Small intestine (tissue), 7 donors: ENCODE results near the gene FBXO7. TPM values are rescaled to one million over a fixed set of nuclear protein-coding genes. Genes with fewer than 3 reads are reported as not detected.

Experiments used
- DNase-seq, 2 donors: peaks; one replicate each; pipeline versions ENCODE4 v3.0.0 to v3.0.0-alpha.2; 2013
- FAIRE-seq: peaks from 2 replicates; lab custom pipeline; 2012; peaks lifted over from hg19 to GRCh38; lab: Jason Lieb, UNC
- H3K27ac ChIP-seq, 3 donors: one replicate each; pipeline ENCODE4 v1.5.1; 2013; ENCODE audit warnings: low read length in 2 of 3, mild to moderate bottlenecking in 2 of 3, control low read depth in 1 of 3, inconsistent platforms in 1 of 3, low read depth in 1 of 3, moderate library complexity in 1 of 3
- H3K27me3 ChIP-seq, 3 donors: one replicate each; pipeline ENCODE4 v1.6.1; 2013; ENCODE audit warnings: low read length in 3 of 3, inconsistent platforms in 1 of 3; ENCODE audit not compliant: control insufficient read depth in 3 of 3, insufficient read depth in 3 of 3
- H3K36me3 ChIP-seq, 3 donors: one replicate each; pipeline ENCODE4 v1.6.1; 2013; ENCODE audit warnings: low read length in 3 of 3, inconsistent platforms in 1 of 3, low read depth in 1 of 3, mild to moderate bottlenecking in 1 of 3, moderate library complexity in 1 of 3; ENCODE audit not compliant: control insufficient read depth in 3 of 3, insufficient read depth in 2 of 3
- H3K4me1 ChIP-seq, 3 donors: one replicate each; pipeline ENCODE4 v1.6.1; 2013; ENCODE audit warnings: low read length in 2 of 3, inconsistent platforms in 1 of 3, low read depth in 1 of 3, mild to moderate bottlenecking in 1 of 3, moderate library complexity in 1 of 3; ENCODE audit not compliant: control insufficient read depth in 3 of 3, insufficient read depth in 2 of 3
- H3K4me3 ChIP-seq, 3 donors: one replicate each; pipeline ENCODE4 v1.5.1; 2013; ENCODE audit warnings: low read length in 3 of 3, control low read depth in 1 of 3, inconsistent platforms in 1 of 3, low read depth in 1 of 3, mild to moderate bottlenecking in 1 of 3, moderate library complexity in 1 of 3
- H3K9me3 ChIP-seq, 2 donors: one replicate each; pipeline ENCODE4 v1.6.1; 2013; ENCODE audit warnings: low read depth in 1 of 2, low read length in 1 of 2; ENCODE audit not compliant: control insufficient read depth in 2 of 2, insufficient read depth in 1 of 2
- WGBS, 3 donors: extraction: QIAGEN DNeasy Blood & Tissue Kit; methylation state at CpG; one replicate each; pipeline ENCODE4 v1.1.7; 2013; 5-methylcytosine and 5-hydroxymethylcytosine counted together
- polyA plus RNA-seq, 4 donors: library from polyadenylated mRNA; stranded (reverse) in 3 of 4; unstranded in 1 of 4; fragments of 200-250 nt in 3 of 4; fragments of 120-200 nt in 1 of 4; gene quantifications; one replicate each; pipeline versions ENCODE4 v1.2.1 to v1.2.3, GENCODE V29; 2013
- donor health status: healthy with polysubstance abuse.
- donor health status: control.
- donor health status: control.
- donor health status: Bipolar disorder and iron deficiency.
- donor health status: healthy.

The FBXO7 gene
- polyA plus RNA-seq, 4 donors = 61.6 to 100 (median 84.8) TPM

DNA sequence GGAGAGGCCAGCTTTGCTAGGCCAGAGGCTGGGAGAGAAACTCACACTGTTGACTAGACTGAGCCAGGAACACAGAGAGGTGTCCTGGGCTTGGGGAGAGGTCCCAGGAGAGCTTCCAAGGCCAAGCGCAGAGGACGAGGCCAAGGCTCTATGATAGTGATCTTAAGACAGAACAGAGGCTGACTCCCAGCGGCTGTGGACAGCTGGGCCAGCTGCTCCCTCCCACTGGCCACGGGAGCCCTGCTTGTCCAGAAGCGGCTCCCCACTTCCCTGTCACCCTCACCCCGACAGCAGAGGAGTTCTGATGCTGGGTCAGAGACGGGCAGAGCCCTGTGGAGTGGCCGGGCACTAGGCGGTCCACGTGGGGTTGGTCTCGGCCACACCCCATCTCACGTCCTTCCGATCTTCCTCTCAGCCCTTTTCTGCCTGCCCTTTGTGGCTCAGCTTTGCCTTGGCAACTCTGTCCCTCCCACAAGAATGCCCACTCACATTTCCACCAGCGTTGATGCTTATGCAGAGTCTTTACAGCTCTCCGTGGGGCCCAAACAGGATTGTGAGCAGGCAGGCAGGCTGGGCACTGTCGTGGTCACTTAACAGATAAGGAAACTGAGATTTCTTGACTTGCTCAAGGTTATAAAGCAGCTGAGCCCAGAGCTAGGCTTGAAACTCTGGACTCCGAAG lies 68.2 kb downstream of the FBXO7 start:
- Histone ChIP-seq H3K9me3 (no peaks in the 10 kb centered on the region), H3K4me1 (no peaks in the 10 kb centered on the region), H3K27ac (peak overlapping the region in 1 of 3 donors; percentile 12), H3K4me3 (no peak overlapping the region), H3K36me3 (no peaks in the 10 kb centered on the region), H3K27me3 (no peaks in the 10 kb centered on the region)
- FAIRE-seq (no peak), DNase-seq (no peak)
- 45 to 67% (median 53%) methylated on average over 9 to 17 of the region's 17 CpGs for WGBS, 3 donors

DNA sequence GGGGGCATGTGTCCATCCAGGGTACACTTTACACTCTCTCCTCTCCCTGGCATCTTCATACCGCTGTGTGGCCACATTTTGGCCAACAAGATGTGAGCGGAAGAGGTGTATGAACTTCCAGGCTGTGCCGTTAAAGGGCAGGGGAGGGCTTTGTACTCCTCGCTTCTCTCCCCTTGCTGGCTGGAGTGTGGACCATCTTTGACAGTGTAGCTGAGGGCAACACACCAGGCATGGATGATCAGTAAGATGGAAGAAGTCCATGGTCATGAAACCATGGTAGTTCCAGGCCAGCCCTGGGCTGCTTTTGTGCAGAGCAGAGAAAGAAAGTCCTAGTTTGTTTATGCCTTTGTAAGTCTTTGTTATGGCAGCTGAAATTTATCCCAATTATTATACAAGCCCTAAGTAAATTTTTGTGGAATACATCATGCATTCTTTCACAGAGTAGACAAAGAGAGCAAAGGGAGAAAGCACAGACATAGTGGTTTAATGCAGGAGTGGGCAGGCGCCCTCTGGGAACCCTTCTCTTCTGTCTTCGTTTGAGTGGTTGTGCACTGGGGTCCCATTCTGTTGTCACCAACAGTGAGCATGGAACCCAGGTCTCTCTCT lies 70.4 kb downstream of the FBXO7 start:
- DNase-seq = no peak
- Histone ChIP-seq H3K27me3 (no peaks in the 10 kb centered on the region), H3K4me3 (no peak overlapping the region), H3K4me1 (no peaks in the 10 kb centered on the region), H3K36me3 (no peaks in the 10 kb centered on the region), H3K9me3 (no peaks in the 10 kb centered on the region), H3K27ac (no peak overlapping the region)
- FAIRE-seq = no peak
- 84 to 88% (median 87%) methylated on average over 6 of the region's 6 CpGs for whole genome bisulfite sequencing, 3 donors

DNA sequence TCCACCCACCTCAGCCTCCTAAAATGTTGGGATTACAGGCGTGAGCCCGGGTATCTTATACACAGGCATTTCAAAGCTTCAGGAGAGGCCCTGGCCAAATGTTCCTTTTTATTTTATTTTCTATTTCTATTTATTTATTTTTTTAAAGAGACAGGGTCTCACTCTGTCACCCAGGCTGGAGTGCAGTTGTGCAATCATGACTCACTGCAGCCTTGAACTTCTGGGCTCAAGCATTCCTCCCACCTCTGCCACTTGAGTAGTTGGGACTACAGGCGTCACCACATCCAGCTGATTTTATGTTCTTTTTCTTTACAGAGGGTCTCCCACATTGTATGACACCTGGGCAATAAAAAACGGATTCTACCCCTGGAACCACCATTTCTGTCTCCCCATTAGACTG lies 71.2 kb downstream of the FBXO7 start:
- no peak for FAIRE-seq
- WGBS, 3 donors = 67 to 71% (median 69%) methylated on average over 4 of the region's 4 CpGs
- no peaks in the 10 kb centered on the region for H3K36me3 ChIP-seq
- H3K9me3 ChIP-seq = no peaks in the 10 kb centered on the region
- H3K27ac ChIP-seq = peak overlapping the region in 1 of 3 donors; percentile 14
- H3K27me3 ChIP-seq = no peaks in the 10 kb centered on the region
- H3K4me1 ChIP-seq = no peaks in the 10 kb centered on the region
- no peak for DNase-seq
- H3K4me3 ChIP-seq = no peak overlapping the region

DNA sequence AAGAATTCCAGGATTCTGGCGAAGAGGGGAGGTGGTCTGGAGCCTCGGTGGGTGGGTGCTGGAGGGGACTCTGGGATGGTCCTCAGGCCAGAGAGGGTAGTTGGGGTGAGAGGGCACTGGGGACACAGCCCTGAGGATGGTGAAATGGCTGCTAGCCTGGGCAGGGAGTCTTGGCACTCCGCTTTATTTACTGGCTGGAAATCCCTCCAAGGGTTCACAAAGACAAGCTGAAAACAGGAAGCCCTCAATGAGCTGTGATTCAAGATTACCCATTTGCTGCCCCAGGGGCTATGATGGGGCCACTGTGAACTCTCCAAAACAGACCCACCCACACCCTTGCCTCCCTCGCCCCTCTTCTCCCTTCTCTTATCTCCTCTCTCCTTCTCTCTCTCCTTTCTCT lies 71.9 kb downstream of the FBXO7 start:
- 55 to 66% (median 59%) methylated on average over 4 of the region's 4 CpGs for WGBS, 3 donors
- FAIRE-seq = no peak
- Histone ChIP-seq H3K27me3 (no peaks in the 10 kb centered on the region), H3K4me3 (no peak overlapping the region), H3K27ac (peak overlapping the region in 1 of 3 donors; percentile 43), H3K4me1 (no peaks in the 10 kb centered on the region), H3K9me3 (no peaks in the 10 kb centered on the region), H3K36me3 (no peaks in the 10 kb centered on the region)
- no peak for DNase-seq

DNA sequence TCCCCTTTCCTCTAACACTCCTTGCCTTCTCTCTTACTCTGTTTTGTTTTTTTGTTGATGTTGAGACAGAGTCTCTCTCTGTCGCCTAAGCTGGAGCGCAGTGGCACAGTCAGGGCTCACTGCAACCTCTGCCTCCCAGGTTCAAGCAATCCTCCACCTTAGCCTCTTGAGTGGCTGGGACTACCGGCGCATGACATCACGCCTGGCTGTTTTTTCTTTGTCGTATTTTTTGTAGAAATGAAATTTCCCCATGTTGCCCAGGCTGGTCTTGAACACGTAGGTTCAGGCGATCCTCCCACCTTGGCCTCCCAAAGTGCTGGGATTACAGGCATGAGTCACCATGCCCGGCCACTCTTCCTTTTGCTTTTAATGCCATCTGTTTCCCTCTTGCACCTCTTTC lies 72.3 kb downstream of the FBXO7 start:
- no peak for DNase-seq
- Histone ChIP-seq H3K27ac (no peak overlapping the region), H3K27me3 (no peaks in the 10 kb centered on the region), H3K9me3 (no peaks in the 10 kb centered on the region), H3K36me3 (no peaks in the 10 kb centered on the region), H3K4me3 (no peak overlapping the region), H3K4me1 (no peaks in the 10 kb centered on the region)
- no peak for FAIRE-seq
- 75 to 81% (median 76%) methylated on average over 8 to 9 of the region's 9 CpGs for WGBS, 3 donors

DNA sequence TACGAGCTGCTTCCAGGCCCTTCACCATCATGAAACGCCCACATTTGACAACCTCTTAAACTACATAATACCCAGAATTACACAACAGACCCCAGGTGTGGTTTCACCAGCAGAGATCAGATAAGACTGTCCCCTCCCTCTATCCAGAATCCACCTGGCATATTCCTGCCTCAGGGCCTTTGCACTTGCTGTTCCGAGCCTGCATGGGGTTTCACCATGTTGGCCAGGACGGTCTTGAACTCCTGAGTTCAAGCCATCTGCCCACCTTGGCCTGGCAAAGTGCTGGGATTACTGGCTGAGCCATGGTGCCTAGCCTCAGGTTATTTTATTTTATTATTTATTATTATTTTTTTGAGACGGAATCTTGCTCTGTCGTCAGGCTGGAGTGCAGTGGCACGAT lies 73.4 kb downstream of the FBXO7 start:
- 83 to 91% (median 85%) methylated on average over 7 of the region's 7 CpGs for WGBS, 3 donors
- H3K4me1 ChIP-seq = no peaks in the 10 kb centered on the region
- FAIRE-seq (no peak), DNase-seq (no peak)
- no peaks in the 10 kb centered on the region for H3K9me3 ChIP-seq
- H3K36me3 ChIP-seq = no peaks in the 10 kb centered on the region
- H3K4me3 ChIP-seq = no peak overlapping the region
- no peaks in the 10 kb centered on the region for H3K27me3 ChIP-seq
- no peak overlapping the region for H3K27ac ChIP-seq

Other genes starting within 250 kb of the FBXO7 start
- gene SLC5A4, start 219.5 kb upstream of the FBXO7 start, polyA plus RNA-seq = 1 to 10 TPM in 3 of 4 donors, under 1 TPM in 1; 0.75 to 9.4 (median 6.8) TPM
- under 1 TPM in 1 of 4 donors, not detected in 3; 0.04 TPM for gene RFPL3, start 116.9 kb upstream of the FBXO7 start, polyA plus RNA-seq
- gene RTCB, start 62.6 kb upstream of the FBXO7 start, polyA plus RNA-seq = 100 to 1,000 TPM in 3 of 4 donors, 10 to 100 TPM in 1; 75.7 to 206 (median 123) TPM
- not detected for gene BPIFC, start 10.4 kb upstream of the FBXO7 start, polyA plus RNA-seq